A673 (cell line): ENCODE results near the gene LBX1. TPM values are rescaled to one million over a fixed set of nuclear protein-coding genes. Genes with fewer than 3 reads are reported as not detected.

Experiments
- BruUV-seq: library from RNA; stranded (reverse); fragments of 400-500 nt; replicated peaks from 2 replicates; lab custom pipeline; 2021; lab: Mats Ljungman, UMichigan
- CTCF ChIA-PET: fragments of 300-600 bp; sonication (Branson Sonifier 250); formaldehyde crosslinking; loops from one replicate; lab custom pipeline; 2022; ENCODE audit warnings: antibody characterized with exemption; lab: Charles Lee
- POLR2A ChIA-PET: fragments of 300-600 bp; sonication (Branson Sonifier 250); formaldehyde crosslinking; loops from one replicate; lab custom pipeline; 2022; ENCODE audit warnings: antibody characterized with exemption; ENCODE audit not compliant: low non-redundant PET; lab: Charles Lee
- DNase-seq: peaks from one replicate; pipeline ENCODE4 v3.0.0-alpha.2; 2015; ENCODE audit warnings: low spot score
- H3K27ac ChIP-seq: fragments of 200-600 bp; sonication (generic); 2 replicates; pipeline ENCODE4 v1.5.1; 2016; ENCODE audit warnings: mixed run types, low read depth, mild to moderate bottlenecking, mixed read lengths, antibody characterized with exemption, low read length; ENCODE audit not compliant: poor library complexity, severe bottlenecking
- H3K27me3 ChIP-seq: fragments of 200-600 bp; sonication (generic); replicated peaks from 2 replicates; pipeline ENCODE4 v1.6.1; 2017; ENCODE audit warnings: mixed run types, low read depth, mild to moderate bottlenecking, mixed read lengths, antibody characterized with exemption, low read length; ENCODE audit not compliant: insufficient read depth, poor library complexity
- H3K36me3 ChIP-seq: fragments of 200-600 bp; sonication (generic); 2 replicates; pipeline ENCODE4 v1.6.1; 2016; ENCODE audit warnings: mixed run types, mild to moderate bottlenecking, mixed read lengths, antibody characterized with exemption, low read length; ENCODE audit not compliant: insufficient read depth, poor library complexity, severe bottlenecking
- H3K4me1 ChIP-seq: fragments of 200-600 bp; sonication (generic); 2 replicates; pipeline ENCODE4 v1.6.1; 2017; ENCODE audit warnings: mixed run types, mild to moderate bottlenecking, mixed read lengths, antibody characterized with exemption, low read length; ENCODE audit not compliant: insufficient read depth, poor library complexity, severe bottlenecking
- H3K4me3 ChIP-seq: fragments of 200-600 bp; sonication (generic); 2 replicates; pipeline ENCODE4 v1.5.1; 2016; ENCODE audit warnings: low read depth, mixed run types, mild to moderate bottlenecking, mixed read lengths, low read length; ENCODE audit not compliant: poor library complexity, severe bottlenecking
- H3K9me3 ChIP-seq: fragments of 200-600 bp; sonication (generic); 2 replicates; pipeline ENCODE4 v1.6.1; 2016; ENCODE audit warnings: mixed run types, low read depth, mild to moderate bottlenecking, mixed read lengths, antibody characterized with exemption, low read length; ENCODE audit not compliant: poor library complexity, severe bottlenecking
- CTCF ChIP-seq: fragments of 300-800, 200-600 bp; sonication (generic); conservative IDR thresholded peaks from 2 replicates; pipeline ENCODE4 v1.5.1; 2017; ENCODE audit warnings: low read depth, mild to moderate bottlenecking, antibody characterized with exemption, low read length, moderate library complexity, mixed read lengths
- EZH2 ChIP-seq: fragments of 200-600 bp; sonication (generic); IDR thresholded peaks from 2 replicates; pipeline ENCODE4 v1.6.1; 2017; ENCODE audit warnings: borderline replicate concordance, low read depth, mild to moderate bottlenecking, mixed read lengths, antibody characterized with exemption, low read length; ENCODE audit not compliant: poor library complexity, severe bottlenecking
- intact Hi-C: fragments of 100-400 bp; cut with micrococcal nuclease; formaldehyde crosslinking; loops from one replicate; pipeline ENCODE4 v1.10.0; 2022; ENCODE audit not compliant: unreplicated experiment
- total RNA-seq: library from RNA; stranded (reverse); gene quantifications from 2 replicates; pipeline ENCODE4 v1.2.3, GENCODE V29; 2021

The LBX1 gene
- total RNA-seq, 1 experiment from 2014 or later = not detected

GRCh38 chr10:101228153-101228965 is 904 bp downstream of the LBX1 start:
- no TSS peak for BruUV-seq
- H3K36me3 ChIP-seq = no peaks in the 10 kb centered on the region
- ChIA-PET CTCF (no interaction called here), POLR2A (no interaction called here)
- H3K27ac ChIP-seq = no peak overlapping the region
- H3K9me3 ChIP-seq = no peaks in the 10 kb centered on the region
- intact Hi-C loops = no loop called here
- DNase-seq = no peak
- H3K4me1 ChIP-seq = peaks cover 14% of the 10 kb centered on the region
- peaks cover 100% of the 10 kb centered on the region for H3K27me3 ChIP-seq
- peak overlapping the region; percentile 25 for H3K4me3 ChIP-seq
- TF ChIP-seq EZH2 = peak; percentile 79
- no peak for TF ChIP-seq CTCF

GRCh38 chr10:101227429-101228152 is 1.7 kb downstream of the LBX1 start:
- H3K27me3 ChIP-seq = peaks cover 100% of the 10 kb centered on the region
- CTCF ChIA-PET = no interaction called here
- BruUV-seq = no TSS peak
- H3K4me1 ChIP-seq = peaks cover 16% of the 10 kb centered on the region
- intact Hi-C loops = no loop called here
- H3K27ac ChIP-seq = no peak overlapping the region
- POLR2A ChIA-PET = no interaction called here
- no peaks in the 10 kb centered on the region for H3K9me3 ChIP-seq
- no peak for DNase-seq
- no peaks in the 10 kb centered on the region for H3K36me3 ChIP-seq
- TF ChIP-seq EZH2 = peak; percentile 51
- no peak for TF ChIP-seq CTCF
- no peak overlapping the region for H3K4me3 ChIP-seq

DNA sequence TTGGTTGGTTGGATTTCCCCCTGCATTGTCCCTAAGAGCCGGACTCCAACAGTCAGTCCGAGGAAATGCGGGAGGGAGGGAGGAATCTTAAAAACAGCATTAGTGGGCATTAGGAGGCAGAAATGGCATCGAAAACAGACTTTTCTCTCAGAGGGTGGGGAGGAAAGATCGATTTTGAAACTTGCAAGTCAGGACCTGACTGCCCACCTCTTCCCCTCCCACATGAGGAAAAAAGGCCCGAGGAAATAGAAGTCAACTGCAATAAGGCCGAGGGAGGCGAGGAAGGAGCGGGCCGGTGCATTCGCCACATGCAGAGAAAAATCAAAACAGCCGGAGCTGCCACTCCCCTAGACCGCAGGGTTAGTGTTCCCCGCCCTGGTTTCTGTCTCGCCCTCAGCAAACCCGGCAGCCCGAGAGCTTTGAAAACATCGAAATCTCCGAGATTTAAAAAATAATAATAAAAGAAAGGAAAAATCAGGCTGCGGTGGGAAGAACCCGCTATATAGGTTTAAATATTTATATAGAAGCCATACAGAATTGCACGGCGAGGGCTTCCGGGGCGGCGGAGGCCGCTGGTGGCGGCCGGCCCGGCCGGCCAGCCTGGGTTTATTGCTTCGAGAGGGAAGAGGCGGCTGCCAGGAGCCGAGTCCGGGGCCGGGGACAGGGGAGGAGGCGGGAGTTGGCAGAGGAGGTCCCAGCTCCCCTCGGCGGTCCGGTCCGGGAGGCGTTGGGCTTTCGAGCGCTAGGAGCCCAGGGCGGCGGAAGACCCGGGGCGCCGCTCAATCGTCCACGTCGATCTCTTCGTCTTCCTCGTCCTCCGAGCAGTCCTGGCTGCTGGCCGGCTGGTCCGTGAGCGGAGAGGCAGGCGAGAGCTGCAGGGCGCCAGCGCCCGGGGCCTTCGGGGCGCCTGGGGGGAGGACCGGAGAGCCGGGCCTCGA is 2.5 kb downstream of the LBX1 start:
- Histone ChIP-seq H3K4me3 (no peak overlapping the region), H3K27me3 (peaks cover 100% of the 10 kb centered on the region), H3K27ac (no peak overlapping the region), H3K9me3 (no peaks in the 10 kb centered on the region), H3K36me3 (no peaks in the 10 kb centered on the region), H3K4me1 (peaks cover 16% of the 10 kb centered on the region)
- BruUV-seq = no TSS peak
- ChIA-PET POLR2A (interaction anchor here (0.6 kb wide), 1 partner anchor 31 kb away, joined by 3 read pairs; no protein-coding TSS in a partner anchor), CTCF (no interaction called here)
- TF ChIP-seq EZH2 (peak; percentile 91), CTCF (no peak)
- no peak for DNase-seq
- intact Hi-C loops = no loop called here
